Psoas muscle (tissue), 8 donors: ENCODE results near the gene MTMR4. TPM values are rescaled to one million over a fixed set of nuclear protein-coding genes. Genes with fewer than 3 reads are reported as not detected.
A peak's percentile ranks its signal among the peaks of the same experiment; 100 is the strongest.
"Not testable (repeated sequence)": the region's sequence is repeated elsewhere in the genome, so short reads cannot be mapped to it uniquely, and the experiment has no call there.

Experiments used
- ATAC-seq, 4 donors: fragments of 200-7000 bp; cut with Tn5 transposase; one replicate each; pipeline ENCODE4 v1.9.1; 2020; ENCODE audit warnings: moderate library complexity in 3 of 4, mild to moderate bottlenecking in 2 of 4
- DNase-seq, 2 donors: peaks; one replicate each; pipeline ENCODE4 v3.0.0-alpha.2; 2020
- H3K27ac ChIP-seq: fragments of 200-600 bp; one replicate; pipeline ENCODE4 v1.8.0; 2022
- H3K27me3 ChIP-seq, 3 donors: fragments of 200-600 bp in 1 of 3; one replicate each; pipeline versions ENCODE4 v1.6.1 to v1.8.0; 2013 to 2022; ENCODE audit warnings: low read length in 2 of 3, mild to moderate bottlenecking in 2 of 3, moderate library complexity in 1 of 3; ENCODE audit not compliant: insufficient read depth in 3 of 3
- H3K36me3 ChIP-seq, 2 donors: fragments of 200-600 bp in 1 of 2; one replicate each; pipeline versions ENCODE4 v1.6.1 to v1.8.0; 2013 to 2022; ENCODE audit warnings: low read depth in 1 of 2, mild to moderate bottlenecking in 1 of 2, moderate library complexity in 1 of 2; ENCODE audit not compliant: insufficient read depth in 1 of 2
- H3K4me1 ChIP-seq: fragments of 200-600 bp; one replicate; pipeline ENCODE4 v1.8.0; 2022
- H3K4me3 ChIP-seq: fragments of 200-600 bp; one replicate; pipeline ENCODE4 v1.8.0; 2022; ENCODE audit warnings: mild to moderate bottlenecking
- H3K9me3 ChIP-seq: fragments of 200-600 bp; one replicate; pipeline ENCODE4 v1.8.0; 2022
- WGBS, 3 donors: extraction: QIAGEN DNeasy Blood & Tissue Kit; methylation state at CpG; one replicate each; pipeline versions ENCODE4 v1.1.6 to v1.1.7; 2013; 5-methylcytosine and 5-hydroxymethylcytosine counted together
- intact Hi-C, 2 donors: fragments of 100-400 bp; cut with DNase I; formaldehyde crosslinking; loops; one replicate each; pipeline versions ENCODE4 v1.11.0 to v1.14.2; 2022
- long read RNA-seq, 2 donors: library from polyadenylated mRNA; unstranded; transcript quantifications; one replicate each; pipeline ENCODE4 v2.0.0, GENCODE V29; 2021
- polyA plus RNA-seq, 3 donors: library from polyadenylated mRNA; stranded (reverse); fragments of 200-250 nt; gene quantifications; one replicate each; pipeline ENCODE4 v1.2.3, GENCODE V29; 2013
- total RNA-seq, 4 donors: library from RNA; stranded (reverse); fragmentation: NEBNext Ultra II Directional in 2 of 4; extraction: Animal tissue kit (Norgen Biotek cat#: 25700) in 2 of 4; gene quantifications; one replicate each; pipeline versions ENCODE4 v1.2.1 to v1.2.4, GENCODE V29; 2021 to 2023
- TF ChIP-seq, protein P1 (sequence below): fragments of 200-600 bp; IDR thresholded peaks from one replicate; pipeline ENCODE4 v1.8.0; 2022; ENCODE audit warnings: antibody characterized with exemption
- donor health status: healthy with polysubstance abuse.
- donor health status: DM: no; HTN: no; CAD: no; lungs with moderate emphysema.
- donor health status: Bipolar disorder and iron deficiency.
- donor health status: healthy.
- donor health status: DM: yes; HTN: yes; CAD: no.
- donor health status: DM: no; HTN: no; CAD: no.
- donor health status: DM: no; HTN: no; CAD: no.
- donor health status: DM: yes; HTN: yes; CAD: no.

MTMR4 gene
- total RNA-seq = 10 to 100 TPM in 3 of 4 donors, 1 to 10 TPM in 1; 4.5 to 11.2 (median 10.8) TPM
- polyA plus RNA-seq = 1 to 10 TPM; 2.4 to 7.7 (median 4.0) TPM
- long read RNA-seq, donor 1, partial matches to known transcripts = 3 of 5 reads
- long read RNA-seq, donor 1, other reads (novel, unspliced or antisense) = 2 of 5 reads
- long read RNA-seq, donor 2, full-length matches to known transcripts = 4 of 31 reads
- long read RNA-seq, donor 2, partial matches to known transcripts = 27 of 31 reads
- long read RNA-seq, donor 2, other reads (novel, unspliced or antisense) = 0 of 31 reads

GRCh38 chr17:58513965-58514769, at the start of gene MTMR4:
Gene MTMR4 (minus strand): TSS chr17:58514638. CDS start chr17:58514407, 231 bp downstream.
- peak within 1 kb of the TSS; percentile 72 for H3K27ac ChIP-seq
- peaks cover 26% of the 10 kb centered on the region for H3K4me1 ChIP-seq
- TF ChIP-seq, protein P1, sequence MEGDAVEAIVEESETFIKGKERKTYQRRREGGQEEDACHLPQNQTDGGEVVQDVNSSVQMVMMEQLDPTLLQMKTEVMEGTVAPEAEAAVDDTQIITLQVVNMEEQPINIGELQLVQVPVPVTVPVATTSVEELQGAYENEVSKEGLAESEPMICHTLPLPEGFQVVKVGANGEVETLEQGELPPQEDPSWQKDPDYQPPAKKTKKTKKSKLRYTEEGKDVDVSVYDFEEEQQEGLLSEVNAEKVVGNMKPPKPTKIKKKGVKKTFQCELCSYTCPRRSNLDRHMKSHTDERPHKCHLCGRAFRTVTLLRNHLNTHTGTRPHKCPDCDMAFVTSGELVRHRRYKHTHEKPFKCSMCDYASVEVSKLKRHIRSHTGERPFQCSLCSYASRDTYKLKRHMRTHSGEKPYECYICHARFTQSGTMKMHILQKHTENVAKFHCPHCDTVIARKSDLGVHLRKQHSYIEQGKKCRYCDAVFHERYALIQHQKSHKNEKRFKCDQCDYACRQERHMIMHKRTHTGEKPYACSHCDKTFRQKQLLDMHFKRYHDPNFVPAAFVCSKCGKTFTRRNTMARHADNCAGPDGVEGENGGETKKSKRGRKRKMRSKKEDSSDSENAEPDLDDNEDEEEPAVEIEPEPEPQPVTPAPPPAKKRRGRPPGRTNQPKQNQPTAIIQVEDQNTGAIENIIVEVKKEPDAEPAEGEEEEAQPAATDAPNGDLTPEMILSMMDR = no peak
- peak within 1 kb of the TSS; percentile 77 for H3K4me3 ChIP-seq
- H3K36me3 ChIP-seq = peaks cover 7 to 48% of the 10 kb centered on the region in 2 donors
- H3K27me3 ChIP-seq = no peaks in the 10 kb centered on the region
- intact Hi-C loops = loop anchor here (5.0 to 10.0 kb wide), 2 partner anchors 159 to 188 kb away; partner anchors contain the start of gene SUPT4H1 (in 2 of the 2)
- H3K9me3 ChIP-seq = no peaks in the 10 kb centered on the region
- DNase-seq = peak; percentile 80 to 86
- ATAC-seq = peak in 2 of 4 donors; percentile 18 to 28
- 1 to 5% (median 3%) methylated on average over 35 to 62 of the region's 64 CpGs for WGBS, 3 donors

GRCh38 chr17:58560511-58560910, 46.1 kb upstream of the MTMR4 start:
- intact Hi-C loops = no loop called here
- peaks cover 0 to 4% (median 0%) of the 10 kb centered on the region in 3 donors for H3K27me3 ChIP-seq
- ATAC-seq = peak in 2 of 4 donors; percentile 40 to 69
- TF ChIP-seq, protein P1 = no peak
- no peak for DNase-seq
- no peak overlapping the region for H3K27ac ChIP-seq
- H3K4me1 ChIP-seq = no peaks in the 10 kb centered on the region
- no peak overlapping the region for H3K4me3 ChIP-seq
- H3K36me3 ChIP-seq = no peaks in the 10 kb centered on the region
- WGBS, 3 donors = 19 to 35% (median 24%) methylated on average over 1 of the region's 1 CpG
- H3K9me3 ChIP-seq = no peaks in the 10 kb centered on the region

GRCh38 chr17:58557981-58558380, 43.5 kb upstream of the MTMR4 start:
- Histone ChIP-seq H3K9me3 (no peaks in the 10 kb centered on the region), H3K27me3 (no peaks in the 10 kb centered on the region), H3K36me3 (no peaks in the 10 kb centered on the region), H3K4me1 (no peaks in the 10 kb centered on the region), H3K4me3 (no peak overlapping the region), H3K27ac (no peak overlapping the region)
- DNase-seq (no peak), ATAC-seq (peak in 1 of 4 donors; percentile 68)
- TF ChIP-seq, protein P1 = no peak
- intact Hi-C loops = no loop called here
- WGBS, 3 donors = 53 to 77% (median 66%) methylated on average over 3 of the region's 3 CpGs

DNA sequence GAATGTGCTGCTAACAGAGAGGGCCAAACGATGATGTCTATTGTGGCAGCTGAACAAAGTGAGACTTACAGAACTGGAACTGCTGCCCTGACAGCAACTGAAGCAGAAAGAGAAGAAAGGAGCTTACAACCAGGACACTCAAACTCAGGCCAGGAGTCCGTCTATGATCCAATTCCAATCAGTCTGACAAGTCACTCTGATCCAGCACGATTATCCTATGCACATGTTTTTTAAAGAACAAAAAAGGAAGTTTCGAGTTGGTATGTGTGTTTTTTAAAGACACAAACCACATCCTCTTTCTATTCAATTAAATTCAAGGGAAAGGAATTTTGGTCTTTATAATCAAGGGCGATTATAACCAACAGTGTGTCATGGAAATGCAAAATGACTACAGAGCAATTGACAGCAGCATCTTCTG, 42.4 kb upstream of the MTMR4 start:
- ATAC-seq (no peak), DNase-seq (no peak)
- no peaks in the 10 kb centered on the region for H3K27me3 ChIP-seq
- WGBS, 3 donors = 47 to 53% (median 50%) methylated on average over 5 of the region's 5 CpGs
- TF ChIP-seq, protein P1 = no peak
- no peak overlapping the region for H3K27ac ChIP-seq
- no peaks in the 10 kb centered on the region for H3K36me3 ChIP-seq
- H3K9me3 ChIP-seq = no peaks in the 10 kb centered on the region
- no peaks in the 10 kb centered on the region for H3K4me1 ChIP-seq
- intact Hi-C loops = no loop called here
- no peak overlapping the region for H3K4me3 ChIP-seq

DNA sequence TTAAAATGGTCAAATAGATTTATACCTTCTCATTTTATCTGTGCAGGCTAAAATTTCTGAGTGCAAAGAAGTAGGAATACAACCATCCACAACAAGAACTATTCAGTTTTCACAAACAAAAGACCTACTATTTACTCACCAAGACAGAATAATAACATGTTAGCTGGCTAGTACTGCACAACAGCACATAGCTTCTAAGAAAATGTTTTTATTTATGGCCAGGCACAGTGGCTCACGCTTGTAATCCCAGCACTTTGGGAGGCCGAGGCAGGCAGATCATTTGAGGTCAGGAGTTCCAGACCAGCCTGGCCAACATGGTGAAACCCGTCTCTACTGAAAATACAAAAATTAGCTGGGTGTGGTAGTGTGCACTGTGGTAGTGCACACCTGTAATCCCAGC, 40.7 kb upstream of the MTMR4 start:
- H3K4me3 ChIP-seq, H3K4me1 ChIP-seq, H3K9me3 ChIP-seq, H3K27ac ChIP-seq, H3K27me3 ChIP-seq, H3K36me3 ChIP-seq, DNase-seq, intact Hi-C loops, ATAC-seq: not testable (repeated sequence)
- 45 to 65% (median 55%) methylated on average over 3 of the region's 3 CpGs for WGBS, 3 donors
